HL-60 (cell line): ENCODE data around the gene STARD3.
A peak's percentile ranks its signal among the peaks of the same experiment; 100 is the strongest.

Experiments used
- SPI1 ChIP-seq: IDR thresholded peaks from 2 replicates; pipeline ENCODE4 v1.6.1; 2012; ENCODE audit warnings: low read depth, mild to moderate bottlenecking, borderline replicate concordance
- TF ChIP-seq, protein P1 (sequence below): IDR thresholded peaks from one replicate; pipeline ENCODE4 v1.5.1; 2011; ENCODE audit warnings: low read length, control low read depth, inconsistent platforms; ENCODE audit not compliant: insufficient read depth

DNA sequence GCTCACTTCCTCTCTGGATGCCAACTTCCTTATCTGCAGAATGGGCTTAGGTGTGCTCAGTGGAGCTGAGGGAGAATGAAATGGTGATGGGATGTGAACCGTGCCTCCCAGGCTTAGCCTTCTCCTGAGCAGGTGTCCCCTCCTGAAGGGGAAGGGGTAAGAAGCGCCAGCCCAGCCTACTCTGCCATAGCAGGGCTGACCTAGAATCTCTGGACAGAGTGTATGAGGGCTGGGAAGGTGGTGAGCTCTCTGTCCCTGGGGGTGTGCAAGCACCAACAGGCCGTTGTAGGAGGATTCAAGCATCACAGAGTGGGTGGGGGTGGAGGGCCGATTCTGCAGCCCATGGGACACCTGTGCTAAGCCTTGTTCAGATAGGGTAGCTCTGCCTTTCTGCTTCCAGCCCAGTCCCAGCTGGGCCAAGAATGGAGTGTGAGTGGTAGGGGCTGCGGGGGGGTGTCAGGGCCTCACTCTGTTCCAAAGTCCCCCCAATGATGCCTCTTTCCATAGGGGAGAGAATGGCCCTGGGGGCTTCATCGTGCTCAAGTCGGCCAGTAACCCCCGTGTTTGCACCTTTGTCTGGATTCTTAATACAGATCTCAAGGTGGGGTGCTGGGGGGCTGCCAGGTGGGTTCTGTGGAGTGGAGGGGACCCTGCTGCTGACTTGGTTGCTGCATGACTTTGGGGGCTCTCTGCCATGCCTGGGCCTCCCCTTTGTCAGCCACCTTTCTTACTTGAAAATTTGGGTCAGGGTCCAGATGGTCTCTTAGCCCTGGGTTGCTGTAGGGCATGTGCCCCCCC is 25.0 kb downstream of the STARD3 start:
- peak; percentile 74; the same call in 1 of the 2 replicates for TF ChIP-seq SPI1
- TF ChIP-seq, protein P1, sequence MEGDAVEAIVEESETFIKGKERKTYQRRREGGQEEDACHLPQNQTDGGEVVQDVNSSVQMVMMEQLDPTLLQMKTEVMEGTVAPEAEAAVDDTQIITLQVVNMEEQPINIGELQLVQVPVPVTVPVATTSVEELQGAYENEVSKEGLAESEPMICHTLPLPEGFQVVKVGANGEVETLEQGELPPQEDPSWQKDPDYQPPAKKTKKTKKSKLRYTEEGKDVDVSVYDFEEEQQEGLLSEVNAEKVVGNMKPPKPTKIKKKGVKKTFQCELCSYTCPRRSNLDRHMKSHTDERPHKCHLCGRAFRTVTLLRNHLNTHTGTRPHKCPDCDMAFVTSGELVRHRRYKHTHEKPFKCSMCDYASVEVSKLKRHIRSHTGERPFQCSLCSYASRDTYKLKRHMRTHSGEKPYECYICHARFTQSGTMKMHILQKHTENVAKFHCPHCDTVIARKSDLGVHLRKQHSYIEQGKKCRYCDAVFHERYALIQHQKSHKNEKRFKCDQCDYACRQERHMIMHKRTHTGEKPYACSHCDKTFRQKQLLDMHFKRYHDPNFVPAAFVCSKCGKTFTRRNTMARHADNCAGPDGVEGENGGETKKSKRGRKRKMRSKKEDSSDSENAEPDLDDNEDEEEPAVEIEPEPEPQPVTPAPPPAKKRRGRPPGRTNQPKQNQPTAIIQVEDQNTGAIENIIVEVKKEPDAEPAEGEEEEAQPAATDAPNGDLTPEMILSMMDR = no peak
